HG03097 (cell line): ENCODE measurements around the gene GPC5.
"Not testable (repeated sequence)": the region's sequence is repeated elsewhere in the genome, so short reads cannot be mapped to it uniquely, and the experiment has no call there.

Source experiments
- ATAC-seq: cut with Tn5 transposase; IDR thresholded peaks from one replicate; pipeline ENCODE4 v1.9.1; 2021; ENCODE audit not compliant: unreplicated experiment, low FRiP score

The GPC5 gene

DNA sequence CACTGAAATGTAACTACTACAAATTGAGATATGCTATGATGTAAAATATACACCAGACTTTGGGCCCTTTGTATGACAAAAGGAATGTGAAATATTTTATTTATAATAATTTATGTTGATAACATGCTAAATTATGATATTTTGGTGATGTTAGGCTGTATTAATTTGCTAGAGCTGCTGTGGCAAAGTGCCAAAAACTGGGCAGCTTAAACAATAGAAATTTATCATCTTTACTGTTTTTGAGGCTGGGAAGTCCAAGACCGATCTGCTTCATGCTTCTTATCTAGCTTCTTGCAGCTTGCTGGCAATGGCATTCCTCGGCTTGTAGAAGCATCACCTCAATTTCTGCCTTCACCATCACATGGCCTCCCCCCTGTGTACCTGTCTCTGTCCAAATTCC, 245.0 kb downstream of the GPC5 start:
- ATAC-seq, result no peak

DNA sequence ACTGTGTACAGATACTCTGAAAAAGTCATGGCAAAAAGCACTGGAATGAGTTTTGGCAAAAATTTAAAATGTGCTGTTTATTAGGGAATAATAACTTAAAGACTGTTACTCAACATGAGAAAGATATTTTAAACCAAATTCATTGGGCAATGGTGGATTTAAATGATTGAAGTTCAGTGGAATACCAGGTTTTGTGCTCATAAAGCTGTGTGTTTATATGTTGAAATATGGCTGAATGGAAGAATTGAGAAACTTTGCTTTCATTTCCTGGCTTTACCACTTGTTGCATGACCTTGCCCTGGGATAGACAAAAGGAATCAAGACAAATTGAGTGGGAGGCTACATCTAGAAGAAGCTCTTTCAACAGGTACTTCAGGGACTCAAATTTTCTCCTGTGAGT, 246.4 kb downstream of the GPC5 start:
- ATAC-seq, result no peak

DNA sequence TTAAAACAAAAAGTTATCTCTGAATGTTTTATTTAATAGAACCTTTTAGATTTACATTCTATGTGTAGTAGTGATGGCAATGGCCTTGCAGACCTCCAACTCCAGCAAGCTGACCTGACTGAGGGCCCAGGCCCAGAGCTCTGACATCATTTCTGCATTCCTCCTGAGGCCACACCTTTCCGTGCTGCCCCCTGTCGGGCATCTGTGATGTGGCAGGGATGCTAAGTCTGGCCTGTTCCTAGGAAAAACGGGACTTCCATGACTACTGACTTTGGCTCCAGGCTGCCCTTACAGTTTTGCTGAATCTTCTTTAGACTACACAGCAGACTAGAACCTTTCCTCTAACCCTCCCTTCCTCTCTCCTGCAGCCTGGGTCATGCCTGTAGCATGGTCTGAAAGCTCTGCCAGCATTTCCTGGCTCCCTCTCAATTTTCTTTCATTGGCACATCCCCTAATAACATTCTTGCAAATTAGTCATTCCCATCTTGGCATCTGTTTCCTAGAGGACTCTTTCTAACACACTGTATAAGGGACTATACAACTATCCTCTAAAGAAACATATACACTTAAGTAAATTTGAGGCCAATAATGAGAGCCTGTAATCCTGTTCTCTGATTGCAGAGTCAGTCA, 249.1 kb downstream of the GPC5 start:
- no peak for ATAC-seq

DNA sequence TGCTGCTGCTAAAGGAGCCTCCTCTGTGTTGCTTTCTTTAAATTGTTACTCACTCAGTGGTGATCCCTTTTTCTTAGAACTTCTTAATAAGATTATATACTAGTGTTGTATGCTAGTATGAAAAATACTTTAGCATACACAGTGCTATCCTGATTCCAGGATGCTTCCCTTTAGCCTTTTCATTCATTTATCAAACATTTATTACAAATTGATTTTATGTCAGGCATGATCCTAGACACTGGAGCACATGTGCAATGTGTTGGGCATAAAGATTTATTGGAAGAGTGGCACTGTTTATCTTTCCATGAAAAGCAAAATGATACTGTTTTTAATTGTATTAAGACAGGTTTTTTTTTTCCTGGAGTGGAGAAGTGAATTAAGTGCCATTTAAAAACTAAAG, 249.6 kb downstream of the GPC5 start:
- no peak for ATAC-seq

DNA sequence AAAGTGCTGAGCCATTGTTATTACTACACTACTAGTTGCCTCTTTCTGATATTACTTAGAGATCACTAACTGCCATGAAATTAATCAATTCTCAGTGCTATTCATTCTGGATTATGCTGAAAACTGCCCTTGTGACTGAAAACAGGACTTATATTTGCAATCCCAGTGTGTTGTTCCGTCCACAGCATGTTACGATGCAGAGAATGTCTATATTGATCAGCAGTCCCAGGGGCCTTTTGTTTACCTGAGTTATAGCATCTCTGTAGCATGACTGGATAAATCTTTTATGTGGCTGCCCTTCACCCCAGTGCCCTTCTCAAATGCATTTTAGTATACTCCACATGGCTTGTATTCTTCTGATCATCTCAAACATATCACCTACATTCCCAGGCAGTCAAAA, 251.0 kb downstream of the GPC5 start:
- ATAC-seq, result no peak

DNA sequence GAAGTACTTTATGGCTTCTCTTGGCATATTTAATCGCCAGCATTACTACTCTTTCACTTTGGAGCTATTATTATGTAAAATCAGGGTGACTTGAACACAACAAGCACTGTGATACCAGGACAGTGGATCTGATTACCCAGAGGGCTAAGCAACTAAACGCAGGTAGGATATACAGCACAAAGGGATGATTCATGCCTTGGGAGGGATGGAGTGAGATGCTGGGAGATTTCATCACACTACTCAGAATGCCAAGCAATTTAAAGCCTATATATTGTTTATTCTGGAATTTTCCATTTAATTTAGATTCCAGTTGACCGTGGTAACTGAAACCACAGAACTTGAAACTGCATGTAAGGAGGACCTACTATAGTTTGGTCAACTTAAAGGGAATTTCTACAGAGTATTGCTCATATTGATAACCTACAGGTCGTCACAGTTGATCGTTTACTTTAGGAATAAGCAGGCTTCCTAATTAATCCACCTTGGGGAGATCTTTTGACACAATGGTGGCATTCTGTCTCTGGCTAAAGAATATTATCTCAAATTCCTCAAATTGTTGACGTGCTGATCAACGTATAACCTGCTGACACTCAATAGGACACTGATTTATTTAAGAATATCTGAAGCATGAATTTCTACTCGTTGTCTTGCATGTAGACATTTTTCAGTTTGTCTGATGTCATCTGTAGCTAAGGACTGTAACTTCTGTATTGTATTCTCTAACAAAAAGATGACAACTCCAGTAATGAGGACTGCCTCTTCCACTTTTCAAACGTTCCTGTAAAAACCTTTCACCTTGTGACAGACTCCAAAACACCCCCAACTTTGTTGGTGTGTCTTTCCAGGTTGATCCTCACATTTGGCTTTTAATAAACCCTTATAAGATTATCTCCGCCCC, 254.2 kb downstream of the GPC5 start:
- ATAC-seq, result no peak

DNA sequence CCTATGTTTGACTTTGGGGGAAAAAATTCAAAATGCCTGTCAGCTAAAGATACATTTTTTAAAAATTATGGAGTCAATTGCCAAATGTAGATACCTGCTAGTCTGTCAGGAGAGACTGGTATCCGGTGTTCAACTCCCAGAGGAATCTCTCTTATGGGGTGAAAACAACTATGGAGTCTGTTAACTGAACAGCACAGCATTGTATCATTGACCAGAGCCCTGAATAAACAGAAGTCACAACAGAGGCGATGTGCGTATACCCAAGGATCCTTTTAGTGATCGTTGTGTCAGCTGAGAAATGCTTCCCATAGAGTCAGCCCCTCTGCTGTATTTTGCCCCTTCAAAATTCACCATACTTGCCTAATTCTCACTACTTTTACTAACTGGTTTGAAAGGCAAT, 257.3 kb downstream of the GPC5 start:
- ATAC-seq, result no peak

DNA sequence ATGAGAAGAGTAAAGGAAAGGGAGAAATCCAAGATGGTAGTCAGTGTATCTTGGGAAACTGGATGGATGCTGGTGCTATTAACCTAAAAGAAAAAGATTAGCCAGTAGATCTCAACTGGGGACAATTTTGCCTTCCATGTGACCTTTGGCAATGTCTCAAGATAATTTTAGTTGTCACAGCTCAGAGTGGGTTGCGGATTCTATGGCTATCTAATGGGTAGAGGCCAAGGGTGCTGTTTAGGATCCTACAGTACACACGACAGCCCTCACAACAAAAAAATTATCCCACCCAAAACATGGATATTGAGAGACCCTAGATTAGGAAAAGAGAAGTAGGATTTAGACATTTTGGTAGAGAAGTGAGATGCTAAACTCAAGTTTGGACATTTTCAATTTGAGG, 258.9 kb downstream of the GPC5 start:
- ATAC-seq, result no peak

DNA sequence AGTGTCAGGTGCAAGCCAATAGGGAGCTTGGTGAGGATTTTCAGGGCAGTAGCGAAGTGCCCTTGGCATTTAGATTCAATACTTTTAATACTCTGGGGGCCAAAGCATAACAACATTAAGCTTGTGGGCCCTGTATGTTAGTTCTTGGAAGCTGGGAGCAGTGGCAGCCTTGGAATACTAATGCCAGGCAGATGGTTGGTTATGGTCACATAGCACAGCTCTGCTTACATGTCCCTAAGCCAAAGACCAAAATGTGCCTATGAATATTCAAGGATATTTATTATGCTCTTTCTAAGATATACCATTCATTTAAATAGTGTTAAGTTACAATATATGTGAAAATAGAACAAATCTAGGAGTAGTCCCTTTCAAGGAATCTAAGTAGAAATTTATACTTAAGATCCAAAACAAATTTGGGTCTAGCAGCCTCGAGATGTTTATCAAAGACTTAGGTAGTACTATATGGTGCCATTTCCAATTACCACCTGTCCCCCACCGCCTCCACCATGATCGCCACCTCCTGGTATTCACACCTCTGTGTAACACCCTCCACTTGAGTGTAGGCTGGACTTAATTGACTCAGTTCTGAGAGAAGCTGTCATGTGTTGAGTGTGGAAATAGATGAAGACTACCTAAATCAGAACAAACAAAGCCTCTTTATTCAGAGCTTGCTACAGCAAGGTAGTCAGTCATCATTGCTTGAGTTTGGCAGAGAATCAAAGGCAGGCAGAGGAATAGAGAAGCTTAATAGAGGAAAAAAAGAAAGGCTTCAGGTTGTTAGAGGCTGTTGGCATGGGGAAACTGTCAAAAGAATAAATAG, 261.0 kb downstream of the GPC5 start:
- no peak for ATAC-seq

DNA sequence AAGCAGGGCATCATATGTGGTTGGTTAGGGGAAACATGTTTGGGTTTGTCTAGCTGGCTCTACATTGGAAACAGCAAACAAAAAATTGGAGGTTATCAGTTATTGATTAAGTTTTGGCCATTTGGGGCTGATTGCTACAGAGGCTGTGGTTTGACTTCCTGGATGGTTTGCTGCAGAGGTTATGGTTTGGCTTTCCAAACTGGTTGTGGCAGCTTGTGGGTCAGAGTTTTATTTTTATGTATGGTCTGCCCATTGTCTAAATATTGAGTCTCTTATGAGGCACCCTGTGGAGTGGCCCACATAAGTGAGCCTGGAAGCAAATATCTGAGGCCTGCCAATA, 261.6 kb downstream of the GPC5 start:
- no peak for ATAC-seq

DNA sequence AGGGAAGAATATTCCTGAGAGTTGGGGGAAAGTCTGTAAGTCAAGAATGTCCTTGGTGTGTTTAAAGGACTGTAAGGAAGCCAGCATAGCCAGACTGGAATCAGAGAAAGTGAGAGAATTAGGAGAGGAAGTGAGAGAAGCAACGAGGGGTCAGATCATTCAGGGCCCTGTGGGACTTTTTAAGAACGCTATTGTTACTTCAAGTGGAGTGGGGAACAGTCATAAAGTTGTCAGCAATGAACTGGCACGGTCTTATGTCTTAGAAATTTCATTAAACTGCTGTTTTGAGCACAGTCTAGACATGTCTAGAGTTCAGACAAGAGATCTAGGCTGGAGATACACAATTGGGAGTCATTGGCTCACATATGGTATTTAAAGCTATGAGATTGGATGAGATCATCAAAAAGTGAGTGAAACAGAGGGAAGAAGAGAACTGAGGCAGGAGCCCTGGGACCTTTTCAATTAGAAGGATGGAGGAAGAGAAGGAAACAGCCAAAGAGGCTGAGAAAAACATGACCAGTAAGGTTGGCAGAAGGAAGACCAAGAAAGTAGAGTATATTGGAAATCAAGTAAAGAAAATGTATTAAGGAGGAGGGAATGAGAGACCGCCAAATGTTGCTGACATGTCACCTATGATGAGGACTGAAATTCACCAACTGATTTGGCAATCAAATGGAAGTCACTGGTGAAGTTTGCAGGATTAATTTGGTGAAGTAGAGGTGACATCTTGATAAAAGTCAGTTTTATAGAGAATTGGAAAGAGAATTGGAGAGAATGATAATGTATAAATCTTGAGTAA, 263.5 kb downstream of the GPC5 start:
- ATAC-seq, result no peak

DNA sequence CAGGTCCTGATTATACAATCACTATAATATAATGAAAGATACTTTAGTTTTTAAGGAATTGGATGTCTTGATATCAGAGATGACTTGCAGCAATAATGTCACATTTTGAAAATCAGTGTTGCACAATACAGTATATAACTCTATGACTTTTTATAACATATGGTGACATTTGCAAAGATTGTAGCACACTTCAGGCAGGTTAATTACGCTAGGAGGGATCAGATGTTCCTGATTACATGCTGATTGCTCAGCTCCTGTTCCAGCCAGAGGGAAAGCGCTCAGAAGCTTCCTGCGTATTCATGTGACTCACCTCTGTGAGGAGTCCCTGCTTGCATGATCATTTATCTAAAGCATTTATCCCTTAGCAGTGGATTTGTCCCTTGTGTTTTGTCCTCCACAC, 265.6 kb downstream of the GPC5 start:
- ATAC-seq, result no peak

DNA sequence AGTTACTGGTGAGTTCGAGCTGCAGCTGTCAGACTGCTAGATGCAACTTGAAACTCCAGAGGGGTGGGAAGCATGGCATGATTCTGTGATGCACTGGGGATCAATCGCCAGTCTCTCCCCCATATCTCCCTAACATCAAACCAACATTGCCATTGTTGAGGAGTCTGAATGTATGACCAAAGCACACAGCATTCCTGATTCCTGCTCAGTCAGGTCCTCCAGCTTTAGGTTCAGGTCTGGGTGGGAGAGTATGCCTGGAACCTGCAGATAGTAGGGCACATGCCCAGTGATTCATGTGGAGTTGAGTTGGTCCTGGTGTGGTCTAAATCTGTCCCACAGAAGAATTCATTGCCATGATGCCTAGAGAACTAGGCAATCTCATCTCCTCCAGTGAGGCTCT, 269.1 kb downstream of the GPC5 start:
- ATAC-seq, result no peak

DNA sequence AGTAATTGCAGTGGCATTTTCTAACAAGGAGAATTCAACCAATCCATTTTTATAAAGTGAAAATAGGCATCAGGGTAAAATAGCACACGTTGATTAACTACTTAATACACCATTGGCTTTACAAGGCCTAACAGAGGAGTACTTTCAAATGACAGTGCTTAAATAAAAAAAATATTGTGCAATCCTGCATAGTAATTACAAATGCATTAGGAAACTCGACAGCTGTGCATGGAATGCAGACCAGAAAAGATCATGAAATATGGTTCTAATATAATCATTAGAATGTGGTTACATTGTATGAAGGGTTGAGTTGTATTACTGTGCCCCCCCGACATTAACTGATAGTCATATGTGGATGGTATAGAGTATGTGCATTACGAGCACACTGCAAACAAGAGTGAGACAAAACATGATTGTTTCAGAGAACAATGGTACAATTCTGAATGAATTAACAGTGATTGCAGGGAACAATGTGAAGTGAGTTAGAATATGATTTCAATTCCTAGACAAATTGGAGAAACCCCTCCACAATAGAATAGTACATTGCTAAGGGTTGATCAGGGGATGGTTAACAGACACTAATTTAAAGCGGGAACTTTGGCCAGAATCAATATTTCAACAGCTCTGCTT, 270.6 kb downstream of the GPC5 start:
- no peak for ATAC-seq

DNA sequence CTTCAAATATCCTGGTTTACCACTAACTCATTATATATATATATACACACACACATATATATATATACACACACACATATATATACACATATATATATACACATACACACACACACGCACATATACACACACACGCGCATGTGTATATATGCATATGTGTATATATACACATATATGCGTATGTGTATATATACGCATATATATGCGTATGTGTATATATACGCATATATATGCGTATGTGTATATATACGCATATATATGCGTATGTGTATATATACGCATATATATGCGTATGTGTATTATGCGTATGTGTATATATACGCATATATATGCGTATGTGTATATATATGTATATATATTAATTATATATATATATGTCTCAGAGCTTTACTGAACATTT, 275.9 kb downstream of the GPC5 start:
- not testable (repeated sequence) for ATAC-seq

DNA sequence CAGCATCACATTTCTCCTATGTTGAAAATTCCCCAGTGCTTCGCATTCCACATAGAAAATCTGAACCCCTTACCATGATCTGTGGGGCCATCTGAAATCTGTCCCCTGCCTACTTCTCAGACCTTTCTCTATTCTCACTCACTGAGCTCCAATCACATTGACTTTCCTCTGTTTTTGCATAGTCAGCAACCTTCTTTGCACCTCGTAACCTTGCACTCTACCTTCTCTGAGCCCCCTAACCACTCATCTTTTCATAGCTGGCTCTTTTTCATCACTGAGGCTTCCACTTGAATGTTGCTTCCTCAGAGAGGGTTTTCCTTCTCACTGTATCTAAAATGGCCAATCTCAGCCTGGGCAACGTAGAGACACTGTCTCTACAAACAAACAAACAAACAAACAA, 286.3 kb downstream of the GPC5 start:
- no peak for ATAC-seq

DNA sequence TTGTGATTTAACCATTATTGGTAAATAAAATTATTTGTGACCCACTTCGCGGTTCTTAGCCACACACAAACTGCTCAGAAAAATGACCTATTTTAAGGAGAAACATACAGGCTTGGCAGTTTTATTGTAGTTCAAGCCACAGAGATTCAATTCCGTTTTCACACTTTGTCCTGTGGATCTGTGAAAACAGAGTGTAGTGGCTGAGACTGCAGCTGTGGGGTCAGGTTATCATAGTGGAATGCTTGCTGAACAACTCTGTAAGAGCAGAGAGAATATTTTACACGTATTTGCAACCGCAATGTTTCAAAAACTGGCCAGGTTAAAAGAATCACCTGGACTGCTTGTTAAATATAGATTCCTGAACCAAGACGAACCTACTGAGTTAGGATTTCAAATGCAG, 292.5 kb downstream of the GPC5 start:
- ATAC-seq, result no peak

DNA sequence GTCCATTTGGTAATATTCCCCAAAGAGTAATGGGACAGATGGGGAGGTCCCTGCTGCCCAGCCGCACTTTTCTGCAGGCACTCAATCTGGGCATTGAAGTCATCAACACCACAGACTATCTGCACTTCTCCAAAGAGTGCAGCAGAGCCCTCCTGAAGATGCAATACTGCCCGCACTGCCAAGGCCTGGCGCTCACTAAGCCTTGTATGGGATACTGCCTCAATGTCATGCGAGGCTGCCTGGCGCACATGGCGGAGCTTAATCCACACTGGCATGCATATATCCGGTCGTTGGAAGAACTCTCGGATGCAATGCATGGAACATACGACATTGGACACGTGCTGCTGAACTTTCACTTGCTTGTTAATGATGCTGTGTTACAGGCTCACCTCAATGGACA, 295.0 kb downstream of the GPC5 start:
- ATAC-seq, result no peak

DNA sequence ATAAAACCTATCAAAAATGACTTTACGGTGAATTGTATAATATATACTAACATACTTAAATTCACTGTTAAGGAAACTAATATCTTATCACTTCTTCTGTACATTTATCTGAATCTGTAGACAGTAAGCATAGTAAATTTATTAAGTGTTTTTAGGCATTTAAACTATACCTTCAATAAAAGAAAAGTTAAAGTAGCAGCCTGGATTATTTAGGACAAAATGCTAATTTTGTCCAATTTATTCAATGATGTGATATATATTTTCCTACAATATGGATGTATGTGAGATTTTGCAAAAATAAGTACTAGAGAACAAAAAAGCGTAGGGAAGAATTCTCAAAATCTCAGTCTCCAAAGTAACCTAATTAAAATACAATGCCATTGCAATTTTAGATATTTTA, 299.9 kb downstream of the GPC5 start:
- ATAC-seq, result no peak

DNA sequence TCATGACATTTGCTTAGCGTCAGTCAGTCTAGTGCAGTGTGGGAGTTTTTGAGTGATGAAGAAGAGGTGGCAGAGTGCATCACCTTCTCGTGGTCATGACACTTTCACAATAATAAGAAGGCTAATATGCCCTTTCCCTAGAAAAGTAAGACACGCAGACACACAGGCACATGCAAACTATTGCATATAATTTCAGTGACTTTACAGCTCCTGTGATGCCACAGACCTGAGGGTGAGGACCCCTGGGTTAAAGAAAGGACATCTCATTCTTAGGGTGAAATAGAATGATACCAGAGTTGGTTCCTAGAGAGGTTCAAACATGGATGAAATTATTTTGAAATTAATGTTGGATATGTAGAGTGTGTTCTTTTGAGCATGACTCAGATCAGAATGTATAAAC, 300.3 kb downstream of the GPC5 start:
- no peak for ATAC-seq
